Esophagus squamous epithelium (tissue), 4 donors: ENCODE data around the gene ITGA5.

Experiments used
- CTCF ChIP-seq, 6 experiments: fragments of 450-650 bp in 4 of 6; fragments of 200-600 bp in 2 of 6; sonication (generic) in 2 of 6; IDR thresholded peaks; one replicate each; pipeline ENCODE4 v1.5.1; 2016 to 2019; ENCODE audit warnings: antibody characterized with exemption in 6 of 6, mild to moderate bottlenecking in 4 of 6, moderate library complexity in 4 of 6
- POLR2A ChIP-seq, 4 donors: fragments of 450-650 bp; IDR thresholded peaks; one replicate each; pipeline ENCODE4 v1.6.1; 2017; ENCODE audit warnings: antibody characterized with exemption in 4 of 4, mild to moderate bottlenecking in 4 of 4, moderate library complexity in 3 of 4

- TF ChIP-seq CTCF (IDR thresholded peaks at IDR 0.05) (no peak), POLR2A (IDR thresholded peaks at IDR 0.05) (no peak)
Measured at GRCh38 chr12:54377007-54377406, 42.1 kb downstream of the ITGA5 start.
